ENCODE results near the gene ZCCHC10. TPM values are rescaled to one million over a fixed set of nuclear protein-coding genes. Genes with fewer than 3 reads are reported as not detected.
A peak's percentile ranks its signal among the peaks of the same experiment; 100 is the strongest.

Gene ZCCHC10

DNA sequence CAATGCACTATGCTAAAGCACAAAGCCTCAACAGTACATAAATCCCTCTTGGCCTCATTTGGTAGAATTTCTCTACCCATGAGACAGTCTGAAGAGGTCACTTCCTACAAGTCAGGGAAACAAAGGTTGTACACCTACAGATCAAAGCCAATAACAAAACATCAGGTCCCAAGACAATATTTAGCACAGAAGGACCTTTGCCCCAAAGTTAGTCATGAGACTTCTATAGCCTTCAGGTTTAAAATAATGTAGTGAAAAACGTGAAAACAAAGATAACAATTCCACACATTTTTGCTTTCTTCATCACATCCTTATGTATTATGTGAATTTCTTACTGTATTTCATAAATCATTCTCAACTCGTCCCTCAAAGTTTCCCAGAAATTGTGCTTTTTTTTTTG, 78.7 kb downstream of the ZCCHC10 start:
- Histone ChIP-seq H4K8ac (ENCODE audit: low read length) (no peak overlapping the region), H2AK5ac (ENCODE audit: low read length, severe bottlenecking) (no peak overlapping the region), H3K9ac (ENCODE audit: low read length) (no peak overlapping the region), H3K27me3 (ENCODE audit: control insufficient read depth in 1 of 2, insufficient read depth in 1 of 2, low read length in 2 of 2) (no peaks in the 10 kb centered on the region), H3K4me2 (ENCODE audit: low read length, poor library complexity, severe bottlenecking) (peak overlapping the region; percentile 21), H2BK120ac (ENCODE audit: low read depth, low read length) (no peak overlapping the region), H3K18ac (ENCODE audit: low read depth in 1 of 2, low read length in 2 of 2) (no peak overlapping the region), H3K9me3 (ENCODE audit: control insufficient read depth, low read length) (no peaks in the 10 kb centered on the region), H2BK5ac (ENCODE audit: low read depth, low read length, poor library complexity, severe bottlenecking) (no peak overlapping the region), H3K27ac (ENCODE audit: low read length, poor library complexity, severe bottlenecking) (peak overlapping the region; percentile 62), H3K4ac (ENCODE audit: low read depth in 1 of 2, low read length in 2 of 2) (no peak overlapping the region), H2BK15ac (ENCODE audit: low read depth, poor library complexity, severe bottlenecking) (no peak overlapping the region), H2AFZ (ENCODE audit: low read depth, low read length) (no peak overlapping the region), H3K23ac (ENCODE audit: low read length in 2 of 2) (no peak overlapping the region), H3K36me3 (ENCODE audit: control insufficient read depth in 1 of 2, insufficient read depth in 2 of 2, low read depth in 1 of 2, low read length in 2 of 2) (peaks cover 8 to 23% of the 10 kb centered on the region in 2 experiments), H3K79me1 (replicated peaks; ENCODE audit: low read length, poor library complexity, severe bottlenecking) (no peaks in the 10 kb centered on the region), H3K14ac (ENCODE audit: low read length in 2 of 2) (no peak overlapping the region), H3K4me1 (ENCODE audit: control insufficient read depth, insufficient read depth, low read depth, low read length) (peaks cover 9% of the 10 kb centered on the region), H3K4me3 (ENCODE audit: insufficient read depth in 1 of 2, low read depth in 1 of 2, low read length in 2 of 2) (no peak overlapping the region), H2BK12ac (ENCODE audit: low read length in 2 of 2) (no peak overlapping the region), H4K91ac (ENCODE audit: low read length) (no peak overlapping the region)
- WGBS: 17% methylated on average over 1 of the region's 2 CpGs
- peak; percentile 35 for DNase-seq

Small RNA genes lying within 50 kb of the gene (small RNA-seq; reads per million reads assigned to genes)
- not detected for gene AC113410.1 (ENCODE audit: low read depth)
- not detected for gene AC113410.3 (ENCODE audit: low read depth)
- gene ATP6V0E1P1 (ENCODE audit: low read depth): not detected
- not detected for gene RF00019 (ENCODE audit: low read depth)
